ENCODE results near the gene DMRTC1B.
"Not testable (repeated sequence)": the region's sequence is repeated elsewhere in the genome, so short reads cannot be mapped to it uniquely, and the experiment has no call there.

DMRTC1B gene, protein sequence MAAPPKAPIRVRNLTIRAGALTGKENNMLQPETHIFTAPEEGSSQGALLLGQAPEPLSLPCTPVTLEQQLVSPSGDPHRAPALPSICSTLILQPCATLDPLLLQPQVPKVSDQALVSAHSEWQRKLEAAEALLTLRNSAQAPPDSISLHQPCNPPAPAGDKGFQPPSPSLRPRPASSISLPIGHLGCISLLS

DNA sequence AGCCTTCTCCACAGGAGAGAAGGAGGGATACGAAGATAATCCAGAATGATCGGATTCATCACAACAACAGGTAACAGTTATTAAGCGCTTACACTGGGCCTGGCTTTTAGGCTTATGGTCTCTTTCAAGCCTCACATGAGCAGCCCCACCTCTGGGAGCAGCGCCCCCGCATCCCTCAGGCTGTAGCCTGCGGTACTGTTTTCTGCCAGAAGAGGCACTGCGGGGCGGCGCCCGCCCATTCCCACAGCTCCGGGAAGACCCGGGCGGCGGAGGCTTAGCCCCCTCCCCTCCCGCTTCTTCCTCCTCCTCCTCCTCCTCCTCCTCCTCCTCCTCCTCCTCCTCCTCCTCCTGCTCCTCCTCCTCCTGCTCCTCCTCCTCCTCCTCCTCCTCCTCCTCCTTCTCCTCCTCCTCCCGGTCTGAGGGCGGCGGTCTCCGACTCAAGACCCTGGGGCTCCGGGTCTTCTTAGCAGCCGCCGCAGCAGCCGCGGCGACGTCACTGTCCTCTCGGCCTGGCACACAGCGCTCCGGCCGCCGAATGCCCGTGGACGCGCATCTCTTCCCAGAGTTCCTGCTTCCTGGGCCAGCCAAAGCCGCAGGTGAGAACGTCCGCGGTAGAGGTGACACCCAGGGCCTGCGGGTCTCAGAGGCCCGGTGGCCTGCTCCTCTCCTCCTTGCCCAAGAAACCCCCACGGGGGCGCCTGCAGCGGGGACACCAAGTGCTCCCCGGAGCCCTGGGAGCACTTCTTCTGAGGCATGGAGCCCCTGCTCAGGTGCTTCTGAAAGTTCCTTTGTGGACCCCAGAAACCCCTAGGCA, at the start of gene DMRTC1B:
Gene DMRTC1B (plus strand): TSS at position 238 of the 814 bp plus-strand sequence. CDS start 68,246 bp downstream, outside the sequence.
- not testable (repeated sequence) for DNase-seq

DNA sequence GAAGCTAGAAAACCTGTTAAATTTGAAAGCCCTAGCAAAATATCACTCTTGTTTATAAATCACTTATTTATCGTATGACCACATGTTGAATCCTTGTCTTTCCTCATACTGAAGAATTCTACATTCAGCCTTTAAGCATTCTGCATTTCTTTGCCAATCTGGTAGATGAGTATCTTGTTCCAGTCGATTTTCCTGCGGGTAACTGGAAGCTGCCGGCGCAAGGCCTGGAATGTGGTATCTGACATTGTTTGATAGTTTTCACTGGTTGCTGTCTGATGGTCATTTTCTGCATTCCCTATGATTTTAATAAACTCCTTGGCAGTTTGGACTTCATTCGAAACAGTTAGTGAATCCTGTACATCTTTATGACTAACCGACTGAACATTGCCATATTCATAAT, 48.8 kb upstream of the DMRTC1B start:
- DNase-seq, result no peak

DNA sequence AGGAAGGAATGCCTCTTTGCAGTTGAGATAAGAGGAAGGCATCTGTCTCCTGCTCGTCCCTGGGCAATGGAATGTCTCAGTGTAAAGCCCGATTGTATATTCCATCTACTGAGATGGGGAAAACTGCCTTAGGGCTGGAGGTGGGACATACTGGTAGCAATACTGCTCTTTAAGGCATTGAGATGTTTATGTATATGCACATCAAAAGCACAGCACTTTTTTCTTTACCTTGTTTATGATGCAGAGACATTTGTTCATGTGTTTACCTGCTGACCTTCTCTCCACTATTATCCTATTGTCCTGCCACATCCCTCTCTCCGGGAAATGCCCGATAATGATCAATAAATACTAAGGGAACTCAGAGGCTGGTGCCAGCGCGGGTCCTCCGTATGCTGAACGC, 43.1 kb upstream of the DMRTC1B start:
- DNase-seq, result not testable (repeated sequence)

DNA sequence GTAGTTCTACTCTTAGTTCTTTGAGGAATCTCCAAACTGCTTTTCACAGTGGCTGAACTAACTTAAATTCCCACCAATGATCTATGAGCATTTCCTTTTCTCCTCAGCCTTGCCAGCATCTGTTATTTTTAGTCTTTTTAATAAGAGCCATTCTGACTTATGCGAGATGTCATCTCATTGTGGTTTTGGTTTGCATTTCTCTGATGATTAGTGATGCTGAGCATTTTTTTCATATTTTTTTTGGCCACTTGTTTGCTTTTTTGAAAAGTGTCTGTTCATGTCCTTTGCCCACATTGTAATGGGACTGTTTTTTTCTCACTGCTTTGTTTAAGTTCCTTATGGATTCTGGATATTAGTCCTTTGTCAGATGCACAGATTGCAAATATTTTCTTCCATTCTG, 41.1 kb upstream of the DMRTC1B start:
- DNase-seq, result no peak

DNA sequence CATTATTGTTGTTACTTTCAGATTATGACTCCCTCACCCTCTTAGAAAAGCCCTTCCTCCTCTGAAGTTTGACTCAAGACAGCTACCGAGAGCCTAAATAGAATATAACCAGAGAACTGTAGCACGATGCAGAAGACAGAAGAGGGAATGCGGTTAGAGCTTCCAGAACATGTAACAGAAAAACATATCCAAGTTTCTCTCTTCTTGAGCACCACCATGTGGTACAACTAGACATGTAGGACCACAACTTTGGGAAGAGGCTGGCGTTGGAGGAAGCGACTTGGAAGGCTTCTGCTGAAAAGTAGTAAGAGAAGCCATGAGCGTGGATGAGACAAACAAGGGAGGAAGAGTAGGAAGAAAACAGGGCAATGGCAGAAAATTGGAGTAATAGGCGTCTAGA, 31.1 kb upstream of the DMRTC1B start:
- not testable (repeated sequence) for DNase-seq

DNA sequence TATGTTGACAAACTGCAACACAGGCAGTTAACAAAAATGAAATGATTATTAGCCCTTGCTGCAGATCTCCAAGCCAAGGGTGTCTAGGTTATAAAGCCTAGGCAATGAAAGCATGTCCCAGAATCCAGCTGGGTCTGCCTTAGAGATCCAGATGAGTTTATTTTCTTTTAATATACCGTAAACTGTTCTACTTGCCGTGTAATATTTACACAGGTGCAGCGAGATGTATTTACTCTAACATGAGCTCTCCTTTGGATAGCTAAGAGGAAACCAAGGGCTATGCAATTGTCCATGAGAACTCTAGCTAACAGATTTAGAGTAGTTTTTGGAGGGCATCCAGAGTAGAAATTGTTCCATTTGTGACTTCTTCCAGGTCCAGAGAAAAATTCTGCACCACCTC, 28.1 kb upstream of the DMRTC1B start:
- DNase-seq, result not testable (repeated sequence)

DNA sequence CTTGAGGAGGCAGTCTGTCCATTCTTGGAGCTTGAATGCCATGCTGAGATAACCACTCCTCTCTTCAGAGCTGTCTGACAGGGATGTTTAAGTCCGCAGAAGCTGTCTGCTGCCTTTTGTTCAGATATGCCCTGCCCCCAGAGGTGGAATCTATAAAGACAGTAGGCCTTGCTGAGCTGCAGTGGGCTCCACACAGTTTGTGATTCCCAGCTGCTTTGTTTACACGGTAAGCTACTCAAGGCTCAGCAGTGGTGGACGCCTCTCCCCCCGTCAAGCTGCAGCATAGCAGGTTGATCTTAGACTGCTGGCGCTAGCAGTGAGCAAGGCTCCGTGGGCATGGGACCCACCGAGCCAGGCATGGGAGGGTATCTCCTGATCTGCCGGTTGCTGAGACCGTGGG, 16.2 kb upstream of the DMRTC1B start:
- not testable (repeated sequence) for DNase-seq

DNA sequence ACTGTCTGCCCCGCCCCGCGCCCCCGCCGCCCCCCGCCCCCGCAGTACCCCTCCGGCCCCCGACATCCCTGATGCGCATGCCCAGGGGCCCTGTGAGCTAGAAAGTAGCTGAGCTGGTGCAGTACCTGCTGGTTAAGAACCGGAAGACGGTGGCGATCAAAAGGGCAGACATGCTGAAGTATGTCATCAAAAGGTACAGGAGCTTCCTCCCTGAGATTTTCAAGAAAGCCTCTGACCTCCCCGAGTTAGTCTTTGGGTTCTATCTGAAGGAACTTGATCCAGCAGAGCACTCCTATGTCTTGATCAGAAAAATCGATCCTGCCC, 739 bp downstream of the DMRTC1B start:
- DNase-seq, result not testable (repeated sequence)

DNA sequence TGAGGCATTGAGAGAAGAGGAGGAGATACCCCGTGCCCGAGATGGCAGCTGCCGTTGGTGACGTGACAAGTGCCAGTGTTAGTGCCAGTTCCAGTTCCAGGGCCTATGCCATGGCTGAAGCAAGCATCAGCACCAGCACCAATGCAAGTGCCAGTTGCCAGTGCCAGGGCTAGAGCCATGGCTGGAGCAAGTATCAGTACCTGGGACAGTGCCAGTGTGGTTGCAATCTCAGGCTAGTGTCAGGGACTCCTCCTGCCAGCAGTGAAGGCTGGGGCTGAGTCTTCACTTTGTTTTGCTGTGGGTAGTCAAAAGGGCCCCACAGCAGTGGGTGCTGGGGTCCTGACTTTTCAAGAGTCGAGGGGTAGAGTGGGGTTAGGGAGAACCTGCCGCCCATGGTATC, 1.5 kb downstream of the DMRTC1B start:
- not testable (repeated sequence) for DNase-seq

DNA sequence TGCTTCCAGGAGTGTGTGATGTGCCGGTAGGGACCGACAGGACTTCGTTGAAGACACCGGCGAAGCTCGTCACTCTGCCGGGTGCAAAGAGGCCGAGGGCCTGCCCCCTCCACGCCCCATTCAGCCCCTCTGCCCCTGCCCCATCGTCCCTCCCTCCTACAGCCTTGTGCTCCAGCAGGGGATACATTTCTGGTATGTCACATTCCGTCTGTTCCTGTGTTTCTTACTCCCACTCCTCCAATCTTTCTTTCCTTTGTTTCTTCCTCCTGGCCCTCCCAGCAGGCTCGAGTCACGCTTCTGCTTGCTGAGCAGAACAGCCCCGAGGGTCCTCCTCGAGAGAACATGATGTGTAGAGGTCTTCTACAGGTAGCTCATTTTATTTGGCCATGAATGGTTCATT, 5.9 kb downstream of the DMRTC1B start, which contains the start of gene FAM236B:
Gene FAM236B (minus strand): TSS at position 101 of the 400 bp plus-strand sequence. CDS start 100 bp downstream, at position 1.
- DNase-seq, result not testable (repeated sequence)

DNA sequence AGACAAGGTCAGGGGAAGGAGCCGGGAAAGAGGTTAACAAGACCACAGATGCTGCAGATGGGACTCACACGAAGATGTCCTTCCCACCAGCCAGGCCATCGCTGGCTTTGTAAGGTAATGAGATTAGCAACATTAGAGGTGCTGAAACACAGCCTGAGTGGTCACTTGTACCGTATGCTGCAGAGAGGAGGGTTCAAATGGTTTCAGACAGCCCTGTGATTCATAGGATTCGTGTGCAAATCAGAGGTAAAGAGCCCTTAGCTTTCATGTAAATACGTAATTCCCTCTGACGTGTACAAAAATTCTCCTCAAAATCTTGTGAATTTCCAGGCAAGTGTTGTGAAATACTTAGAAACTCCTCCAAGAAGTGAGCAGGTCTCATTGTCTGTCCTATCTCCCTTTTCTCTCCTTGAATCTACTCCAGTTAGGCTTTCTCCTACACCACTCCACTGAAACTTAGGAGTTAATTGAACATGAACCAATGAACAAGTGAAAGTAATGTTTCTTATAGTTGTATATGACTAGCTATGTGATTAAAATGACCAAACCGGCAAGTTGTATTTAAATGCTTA, 6.8 kb downstream of the DMRTC1B start:
- not testable (repeated sequence) for DNase-seq

DNA sequence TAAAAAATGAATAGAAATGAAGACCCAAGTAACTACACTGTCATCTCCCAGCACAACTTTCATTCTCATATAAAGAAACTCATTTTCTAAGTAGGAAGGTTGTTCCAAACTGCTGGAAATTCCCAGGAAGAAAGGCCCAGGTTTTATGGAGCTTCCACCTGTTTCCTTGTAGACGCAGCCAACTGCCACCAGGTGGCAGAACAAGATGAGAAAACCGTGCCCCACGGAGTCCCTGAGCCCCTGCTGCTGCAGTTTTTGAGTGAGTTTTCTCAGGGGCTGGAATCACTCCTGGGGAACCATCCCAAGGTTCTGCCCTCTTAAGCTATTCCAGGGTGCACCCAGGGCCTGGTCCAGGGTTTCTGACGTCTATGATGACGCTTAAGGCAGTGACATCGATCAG, 7.3 kb downstream of the DMRTC1B start:
- DNase-seq, result not testable (repeated sequence)

DNA sequence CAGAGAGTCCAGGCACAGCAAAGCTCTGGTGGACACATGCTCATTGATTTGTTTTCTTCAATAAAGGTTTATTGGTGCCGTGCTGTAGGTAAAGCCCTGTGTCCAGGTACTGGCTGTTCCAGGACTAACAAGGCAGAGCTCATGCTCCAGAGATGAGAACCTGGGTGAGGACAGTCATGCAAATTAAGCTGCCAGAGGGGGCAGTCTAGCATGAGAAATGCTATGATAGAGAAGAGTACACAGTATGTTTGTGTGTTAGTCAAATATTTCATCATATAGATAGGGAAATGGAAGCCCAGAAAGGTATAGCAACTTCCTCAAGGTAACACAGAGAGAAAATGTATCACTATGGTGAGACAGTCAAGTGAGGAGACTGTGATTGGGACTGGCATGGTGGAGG, 11.5 kb downstream of the DMRTC1B start:
- DNase-seq, result not testable (repeated sequence)

DNA sequence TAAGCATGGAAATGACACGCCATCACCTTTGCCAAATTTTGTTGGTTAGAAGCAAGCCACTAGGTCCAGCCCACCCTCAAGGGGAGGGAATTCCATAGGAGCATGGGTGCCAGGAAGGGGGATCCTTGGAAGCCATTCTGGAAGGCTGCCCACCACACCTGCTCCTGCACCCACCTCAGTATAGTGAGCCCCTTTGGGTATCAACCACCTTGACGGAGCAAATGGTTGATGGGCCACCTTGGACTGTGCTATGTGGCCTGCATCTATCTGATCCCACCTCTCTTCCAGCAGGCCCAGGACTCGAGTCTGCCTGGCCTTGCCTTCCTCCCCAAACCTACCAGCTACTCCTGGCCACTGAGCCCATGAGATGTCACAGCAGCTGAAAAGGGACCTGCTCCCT, 13.7 kb downstream of the DMRTC1B start:
- DNase-seq, result not testable (repeated sequence)

DNA sequence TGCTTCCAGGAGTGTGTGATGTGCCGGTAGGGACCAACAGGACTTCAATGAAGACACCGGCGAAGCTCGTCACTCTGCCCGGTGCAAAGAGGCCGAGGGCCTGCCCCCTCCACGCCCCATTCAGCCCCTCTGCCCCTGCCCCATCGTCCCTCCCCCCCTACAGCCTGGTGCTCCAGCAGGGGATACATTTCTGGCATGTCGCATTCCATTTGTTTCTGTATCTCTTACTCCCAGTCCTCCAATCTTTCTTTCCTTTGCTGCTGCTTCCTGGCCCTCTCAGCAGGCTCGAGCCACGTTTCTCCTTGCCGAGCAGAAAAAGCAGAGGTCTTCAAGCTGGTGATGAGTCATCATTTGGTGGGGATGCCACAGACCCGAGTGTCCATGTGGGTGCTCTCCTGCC, 31.4 kb downstream of the DMRTC1B start, which contains the start of gene FAM236D:
Gene FAM236D (minus strand): TSS at position 101 of the 400 bp plus-strand sequence. CDS start 100 bp downstream, at position 1.
- not testable (repeated sequence) for DNase-seq

DNA sequence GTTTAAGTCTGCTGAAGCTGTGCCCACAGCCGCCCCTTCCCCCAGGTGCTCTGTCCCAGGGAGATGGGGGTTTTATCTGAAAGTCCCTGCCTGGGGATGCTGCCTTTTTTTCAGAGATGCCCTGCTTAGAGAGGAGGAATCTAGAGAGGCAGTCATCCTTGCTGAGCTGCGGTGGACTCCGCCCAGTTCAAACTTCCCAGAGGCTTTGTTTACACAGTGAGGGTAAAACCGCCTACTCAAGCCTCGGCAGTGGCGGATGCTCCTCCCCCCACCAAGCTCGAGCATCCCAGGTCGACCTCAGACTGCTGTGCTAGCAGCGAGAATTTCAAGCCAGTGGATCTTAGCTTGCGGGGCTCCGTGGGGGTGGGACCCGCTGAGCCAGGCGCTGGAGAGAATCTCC, 54.0 kb downstream of the DMRTC1B start:
- not testable (repeated sequence) for DNase-seq

DNA sequence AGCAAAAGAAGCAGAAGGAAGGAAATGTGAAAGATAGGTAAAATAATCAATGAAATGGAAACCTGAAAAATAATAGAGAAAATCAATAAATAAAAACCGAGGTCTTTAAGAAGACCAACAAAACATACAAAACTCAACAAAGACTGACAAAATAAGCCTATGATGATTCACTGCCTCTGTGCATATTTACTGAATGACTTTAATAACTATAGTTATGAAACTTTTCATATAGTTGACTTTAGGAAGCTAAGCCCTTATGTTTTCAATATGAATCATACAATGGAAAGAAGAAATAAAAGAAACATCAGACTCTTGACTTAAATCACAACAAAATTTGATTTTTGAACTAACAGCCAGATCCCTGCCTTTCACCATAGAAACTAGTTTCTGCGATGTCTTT, 60.8 kb downstream of the DMRTC1B start:
- not testable (repeated sequence) for DNase-seq

DNA sequence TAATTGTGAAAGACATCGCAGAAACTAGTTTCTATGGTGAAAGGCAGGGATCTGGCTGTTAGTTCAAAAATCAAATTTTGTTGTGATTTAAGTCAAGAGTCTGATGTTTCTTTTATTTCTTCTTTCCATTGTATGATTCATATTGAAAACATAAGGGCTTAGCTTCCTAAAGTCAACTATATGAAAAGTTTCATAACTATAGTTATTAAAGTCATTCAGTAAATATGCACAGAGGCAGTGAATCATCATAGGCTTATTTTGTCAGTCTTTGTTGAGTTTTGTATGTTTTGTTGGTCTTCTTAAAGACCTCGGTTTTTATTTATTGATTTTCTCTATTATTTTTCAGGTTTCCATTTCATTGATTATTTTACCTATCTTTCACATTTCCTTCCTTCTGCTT, 106.2 kb downstream of the DMRTC1B start:
- DNase-seq, result not testable (repeated sequence)

DNA sequence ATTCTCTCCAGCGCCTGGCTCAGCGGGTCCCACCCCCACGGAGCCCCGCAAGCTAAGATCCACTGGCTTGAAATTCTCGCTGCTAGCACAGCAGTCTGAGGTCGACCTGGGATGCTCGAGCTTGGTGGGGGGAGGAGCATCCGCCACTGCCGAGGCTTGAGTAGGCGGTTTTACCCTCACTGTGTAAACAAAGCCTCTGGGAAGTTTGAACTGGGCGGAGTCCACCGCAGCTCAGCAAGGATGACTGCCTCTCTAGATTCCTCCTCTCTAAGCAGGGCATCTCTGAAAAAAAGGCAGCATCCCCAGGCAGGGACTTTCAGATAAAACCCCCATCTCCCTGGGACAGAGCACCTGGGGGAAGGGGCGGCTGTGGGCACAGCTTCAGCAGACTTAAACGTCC, 113.0 kb downstream of the DMRTC1B start:
- not testable (repeated sequence) for DNase-seq
